PC-9 (cell line): ENCODE results near the gene IKBKE.

ENCODE experiments used
- CTCF ChIP-seq: fragments of 200-600 bp; sonication (generic); conservative IDR thresholded peaks from 2 replicates; pipeline ENCODE4 v1.6.1; 2017; ENCODE audit warnings: mixed run types, antibody characterized with exemption, mild to moderate bottlenecking, moderate library complexity
- EZH2 ChIP-seq: fragments of 200-600 bp; sonication (generic); IDR thresholded peaks from 2 replicates; pipeline ENCODE4 v1.8.0; 2017; ENCODE audit warnings: antibody characterized with exemption, low read depth

GRCh38 chr1:206511362-206512057 lies 41.2 kb downstream of the IKBKE start:
- TF ChIP-seq CTCF (no peak), EZH2 (no peak)
